Hepatocyte (in vitro differentiated cells): ENCODE measurements around the gene GAS2L1.

Source experiments
- CTCF ChIP-seq: fragments of 200-600 bp; sonication (generic); IDR thresholded peaks from 2 replicates; pipeline ENCODE4 v1.5.1; 2016; ENCODE audit warnings: antibody characterized with exemption, mild to moderate bottlenecking; ENCODE audit not compliant: poor library complexity
- EZH2 ChIP-seq: fragments of 200-600 bp; sonication (generic); IDR thresholded peaks from 2 replicates; pipeline ENCODE4 v1.6.1; 2016; ENCODE audit warnings: antibody characterized with exemption, mild to moderate bottlenecking, borderline replicate concordance

- TF ChIP-seq CTCF = no peak
- no peak for TF ChIP-seq EZH2
These were observed 27.7 kb downstream of the GAS2L1 start for GRCh38 chr22:29334148-29334547.
